ENCODE measurements around the gene PBX3.

The PBX3 gene

GRCh38 chr9:126000731-126001580 lies 253.8 kb downstream of the PBX3 start:
- TF ChIP-seq CTCF (conservative IDR thresholded peaks at IDR 0.05; ENCODE audit: low read depth, low read length), result no peak
- H3K4me3 ChIP-seq (ENCODE audit: low read depth, low read length), result no peak overlapping the region

DNA sequence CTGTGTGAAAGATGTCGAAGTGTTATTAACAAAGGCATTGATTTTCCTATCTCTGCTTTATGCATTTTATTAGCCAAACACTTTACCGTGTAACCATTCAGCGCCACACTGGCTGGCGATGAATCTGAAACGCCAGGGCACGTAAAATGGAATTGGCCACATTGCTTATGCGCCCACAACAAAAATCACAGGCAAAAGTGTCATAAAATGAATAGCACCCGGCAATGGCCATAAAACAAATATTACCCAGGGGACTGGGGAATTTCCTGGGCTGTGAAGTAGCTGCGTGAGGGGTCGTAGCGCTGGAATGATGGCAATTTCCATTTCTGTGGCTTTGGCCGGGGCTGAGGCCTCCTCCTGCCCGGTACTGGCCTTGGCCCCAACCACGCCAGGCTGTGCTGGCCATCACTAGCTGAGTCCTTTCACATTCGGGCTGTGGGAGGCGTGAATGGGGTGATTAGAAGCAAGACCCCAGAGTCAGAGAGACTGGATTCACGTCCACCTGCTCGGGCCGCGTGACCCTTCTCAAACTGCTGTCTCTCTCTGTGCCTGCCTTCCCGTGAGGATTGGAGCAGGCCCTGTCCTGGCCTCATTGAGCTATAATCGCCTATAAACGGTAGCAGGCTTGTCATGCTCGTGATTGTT lies 254.5 kb downstream of the PBX3 start:
- no peak for TF ChIP-seq CTCF (conservative IDR thresholded peaks at IDR 0.05; ENCODE audit: low read depth, low read length)
- no peak for DNase-seq (ENCODE audit: low read depth)

More at GRCh38 chr9:126000731-126001580, 253.8 kb downstream of the PBX3 start:
- DNase-seq (ENCODE audit: low read depth), result no peak

DNA sequence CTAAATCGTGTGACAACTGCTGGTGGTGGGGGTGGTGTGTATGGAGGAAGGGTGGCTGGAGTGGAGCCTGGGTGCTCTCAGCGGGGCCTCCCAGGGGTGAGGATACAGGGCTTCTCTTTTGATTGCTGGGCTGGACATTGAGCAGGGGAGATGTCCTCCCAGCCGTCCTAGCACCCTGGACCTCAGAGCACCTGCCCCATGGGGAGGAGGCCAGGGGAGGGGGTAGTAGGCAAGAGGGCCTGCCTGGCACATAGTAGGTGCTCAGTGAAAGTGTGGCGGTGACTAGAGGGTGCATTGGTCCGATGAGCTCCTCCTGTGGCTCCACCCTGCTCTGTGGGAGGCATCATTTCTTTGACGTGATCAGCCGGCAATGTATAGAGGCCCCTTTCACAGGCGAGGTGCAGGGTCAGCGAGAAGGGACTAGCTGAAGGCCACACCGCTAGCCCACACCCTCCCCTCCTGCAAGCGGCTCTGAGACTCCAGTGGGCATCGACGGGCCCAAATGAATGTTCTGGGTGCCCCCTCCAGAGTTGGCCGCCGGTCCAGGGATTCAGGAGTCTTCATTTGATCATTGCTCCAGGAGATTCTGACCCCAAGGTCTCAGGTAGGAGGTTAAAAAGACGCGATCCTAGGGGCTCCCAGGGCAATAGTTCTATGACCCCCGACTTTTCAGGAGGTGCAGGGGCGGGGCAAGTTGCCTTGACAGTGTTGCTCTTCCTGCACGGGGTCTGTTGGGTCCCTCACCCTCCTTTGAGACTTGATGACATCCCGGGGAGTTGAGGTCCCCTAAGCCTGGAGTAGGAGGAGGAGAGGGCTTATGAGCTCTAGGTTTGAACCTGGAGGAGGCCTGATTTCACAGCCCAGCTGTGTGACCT lies 255.5 kb downstream of the PBX3 start:
- TF ChIP-seq CTCF (conservative IDR thresholded peaks at IDR 0.05; ENCODE audit: low read depth, low read length), result no peak
- DNase-seq (ENCODE audit: low read depth), result no peak
- H3K4me3 ChIP-seq (ENCODE audit: low read depth, low read length), result no peak overlapping the region

More for the DNA sequence above, 254.5 kb downstream of the PBX3 start:
- H3K4me3 ChIP-seq (ENCODE audit: low read depth, low read length), result no peak overlapping the region

GRCh38 chr9:126009047-126009446 lies 261.9 kb downstream of the PBX3 start:
- TF ChIP-seq CTCF (conservative IDR thresholded peaks at IDR 0.05; ENCODE audit: low read depth, low read length), result peak; percentile 48
- peak; percentile 9 for DNase-seq (ENCODE audit: low read depth)

GRCh38 chr9:126014726-126015125 lies 267.6 kb downstream of the PBX3 start:
- TF ChIP-seq CTCF (conservative IDR thresholded peaks at IDR 0.05; ENCODE audit: low read depth, low read length), result no peak
- DNase-seq (ENCODE audit: low read depth), result no peak
- H3K4me3 ChIP-seq (ENCODE audit: low read depth, low read length), result no peak overlapping the region

More at GRCh38 chr9:126009047-126009446, 261.9 kb downstream of the PBX3 start:
- H3K4me3 ChIP-seq (ENCODE audit: low read depth, low read length), result no peak overlapping the region

DNA sequence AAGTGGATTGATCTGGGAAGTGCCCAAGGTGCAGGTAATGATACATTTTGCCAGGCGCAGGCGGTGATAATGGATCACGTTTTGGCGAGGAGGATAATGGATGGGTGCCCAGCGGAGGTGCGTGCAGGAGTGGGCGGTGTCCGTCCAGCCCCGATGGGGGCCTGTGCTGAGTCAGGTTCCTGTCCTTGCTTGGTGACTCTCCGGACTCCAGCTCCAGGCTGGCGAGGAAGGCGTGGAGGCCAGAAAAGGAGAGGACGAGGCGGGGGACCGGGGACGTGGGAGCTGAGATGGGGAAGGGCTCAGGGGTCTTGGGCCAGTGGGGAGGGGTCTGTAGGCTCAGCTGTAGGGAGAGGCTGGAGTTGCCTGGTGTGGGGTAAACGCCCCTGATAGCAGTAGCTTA lies 268.3 kb downstream of the PBX3 start:
- H3K4me3 ChIP-seq (ENCODE audit: low read depth, low read length), result no peak overlapping the region
- no peak for TF ChIP-seq CTCF (conservative IDR thresholded peaks at IDR 0.05; ENCODE audit: low read depth, low read length)
- no peak for DNase-seq (ENCODE audit: low read depth)
